WTC11 (cell line): ENCODE data around the gene CLEC10A.

Experiments used
- CTCF ChIP-seq: fragments of 200-600 bp; IDR thresholded peaks from 2 replicates; pipeline ENCODE4 v1.8.0; 2022; ENCODE audit warnings: antibody characterized with exemption
- ELF4 ChIP-seq: sonication (generic); formaldehyde crosslinking; IDR thresholded peaks from 2 replicates; pipeline ENCODE4 v1.8.1; 2022; ENCODE audit warnings: low read depth, mild to moderate bottlenecking, moderate library complexity, missing genetic modification reagents
- USF2 ChIP-seq: sonication (generic); formaldehyde crosslinking; IDR thresholded peaks from 2 replicates; pipeline ENCODE4 v1.8.1; 2023; ENCODE audit warnings: mild to moderate bottlenecking, missing genetic modification reagents, moderate library complexity
- ZSCAN18 ChIP-seq: fragments of 250-450 bp; sonication (Bioruptor Pico); IDR thresholded peaks from 2 replicates; pipeline ENCODE4 v2.1.2; 2022; ENCODE audit warnings: mild to moderate bottlenecking, moderate library complexity

- TF ChIP-seq CTCF: no peak
- TF ChIP-seq USF2: no peak
- TF ChIP-seq ELF4 (CRISPR knock-in tag): no peak
- no peak for TF ChIP-seq ZSCAN18 (CRISPR knock-in tag)
Observed at GRCh38 chr17:7119314-7119713, 39.3 kb upstream of the CLEC10A start.
